ENCODE measurements around the gene FXYD2.

DNA sequence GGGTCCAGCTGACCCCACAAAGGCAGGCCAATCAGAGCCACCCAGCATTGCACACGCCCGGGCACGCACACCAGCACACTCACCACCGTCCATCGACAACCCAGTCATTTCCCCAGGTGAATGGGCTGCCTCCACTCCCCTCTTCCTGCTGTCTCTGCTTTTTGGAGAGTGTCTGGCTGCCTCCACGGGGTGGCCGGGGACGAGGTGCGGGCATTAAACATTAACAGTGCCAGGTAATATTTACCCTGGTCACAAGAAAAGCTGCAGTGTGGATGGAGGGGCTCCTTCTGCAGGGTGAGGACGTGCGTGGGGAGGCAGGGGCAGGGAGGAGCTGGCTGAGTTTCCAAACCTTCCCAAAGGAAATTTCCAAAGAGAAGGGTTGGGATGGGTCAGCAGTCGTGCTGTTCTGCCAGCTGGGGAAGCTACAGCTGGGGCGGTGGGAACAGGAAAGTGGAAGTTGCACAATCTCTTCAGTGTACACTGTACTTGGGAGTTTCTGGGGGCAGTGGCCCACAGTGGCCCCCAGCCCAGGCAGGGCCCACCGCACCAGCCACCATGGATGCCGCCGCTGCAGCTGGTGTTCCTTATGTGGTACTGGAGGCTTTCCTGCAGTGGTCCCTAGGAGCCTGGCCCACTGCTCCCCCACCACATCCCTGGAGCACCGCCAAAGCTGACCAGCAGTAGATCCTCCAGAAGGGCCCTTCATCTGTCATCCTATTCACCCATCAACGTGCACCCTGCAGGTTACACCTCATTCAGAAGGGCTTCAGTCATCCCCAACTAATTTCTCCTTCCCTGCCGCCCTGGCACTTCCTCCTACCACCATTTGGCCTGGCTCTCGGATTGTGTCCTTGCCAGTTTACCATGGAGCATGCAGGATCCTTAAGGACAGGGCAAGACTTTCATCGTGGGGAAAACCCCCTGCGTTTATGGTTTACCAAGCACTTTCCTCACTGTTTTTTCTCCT is at the start of gene FXYD2:
- no peak for TF ChIP-seq ZNF510 (CRISPR knock-in tag; IDR thresholded peaks at IDR 0.05; ENCODE audit: low read depth)
- TF ChIP-seq, protein P1, sequence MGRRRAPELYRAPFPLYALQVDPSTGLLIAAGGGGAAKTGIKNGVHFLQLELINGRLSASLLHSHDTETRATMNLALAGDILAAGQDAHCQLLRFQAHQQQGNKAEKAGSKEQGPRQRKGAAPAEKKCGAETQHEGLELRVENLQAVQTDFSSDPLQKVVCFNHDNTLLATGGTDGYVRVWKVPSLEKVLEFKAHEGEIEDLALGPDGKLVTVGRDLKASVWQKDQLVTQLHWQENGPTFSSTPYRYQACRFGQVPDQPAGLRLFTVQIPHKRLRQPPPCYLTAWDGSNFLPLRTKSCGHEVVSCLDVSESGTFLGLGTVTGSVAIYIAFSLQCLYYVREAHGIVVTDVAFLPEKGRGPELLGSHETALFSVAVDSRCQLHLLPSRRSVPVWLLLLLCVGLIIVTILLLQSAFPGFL (CRISPR knock-in tag; IDR thresholded peaks at IDR 0.05), result no peak
- no peak for TF ChIP-seq YEATS2 (CRISPR knock-in tag; IDR thresholded peaks at IDR 0.05; ENCODE audit: borderline replicate concordance)
- TF ChIP-seq, protein P2, sequence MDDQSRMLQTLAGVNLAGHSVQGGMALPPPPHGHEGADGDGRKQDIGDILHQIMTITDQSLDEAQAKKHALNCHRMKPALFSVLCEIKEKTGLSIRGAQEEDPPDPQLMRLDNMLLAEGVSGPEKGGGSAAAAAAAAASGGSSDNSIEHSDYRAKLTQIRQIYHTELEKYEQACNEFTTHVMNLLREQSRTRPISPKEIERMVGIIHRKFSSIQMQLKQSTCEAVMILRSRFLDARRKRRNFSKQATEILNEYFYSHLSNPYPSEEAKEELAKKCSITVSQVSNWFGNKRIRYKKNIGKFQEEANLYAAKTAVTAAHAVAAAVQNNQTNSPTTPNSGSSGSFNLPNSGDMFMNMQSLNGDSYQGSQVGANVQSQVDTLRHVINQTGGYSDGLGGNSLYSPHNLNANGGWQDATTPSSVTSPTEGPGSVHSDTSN (CRISPR knock-in tag; IDR thresholded peaks at IDR 0.05; ENCODE audit: borderline replicate concordance), result no peak
- TF ChIP-seq PHF5A (CRISPR knock-in tag; IDR thresholded peaks at IDR 0.05; ENCODE audit: low read depth, unreplicated experiment), result no peak
- TF ChIP-seq, protein P3, sequence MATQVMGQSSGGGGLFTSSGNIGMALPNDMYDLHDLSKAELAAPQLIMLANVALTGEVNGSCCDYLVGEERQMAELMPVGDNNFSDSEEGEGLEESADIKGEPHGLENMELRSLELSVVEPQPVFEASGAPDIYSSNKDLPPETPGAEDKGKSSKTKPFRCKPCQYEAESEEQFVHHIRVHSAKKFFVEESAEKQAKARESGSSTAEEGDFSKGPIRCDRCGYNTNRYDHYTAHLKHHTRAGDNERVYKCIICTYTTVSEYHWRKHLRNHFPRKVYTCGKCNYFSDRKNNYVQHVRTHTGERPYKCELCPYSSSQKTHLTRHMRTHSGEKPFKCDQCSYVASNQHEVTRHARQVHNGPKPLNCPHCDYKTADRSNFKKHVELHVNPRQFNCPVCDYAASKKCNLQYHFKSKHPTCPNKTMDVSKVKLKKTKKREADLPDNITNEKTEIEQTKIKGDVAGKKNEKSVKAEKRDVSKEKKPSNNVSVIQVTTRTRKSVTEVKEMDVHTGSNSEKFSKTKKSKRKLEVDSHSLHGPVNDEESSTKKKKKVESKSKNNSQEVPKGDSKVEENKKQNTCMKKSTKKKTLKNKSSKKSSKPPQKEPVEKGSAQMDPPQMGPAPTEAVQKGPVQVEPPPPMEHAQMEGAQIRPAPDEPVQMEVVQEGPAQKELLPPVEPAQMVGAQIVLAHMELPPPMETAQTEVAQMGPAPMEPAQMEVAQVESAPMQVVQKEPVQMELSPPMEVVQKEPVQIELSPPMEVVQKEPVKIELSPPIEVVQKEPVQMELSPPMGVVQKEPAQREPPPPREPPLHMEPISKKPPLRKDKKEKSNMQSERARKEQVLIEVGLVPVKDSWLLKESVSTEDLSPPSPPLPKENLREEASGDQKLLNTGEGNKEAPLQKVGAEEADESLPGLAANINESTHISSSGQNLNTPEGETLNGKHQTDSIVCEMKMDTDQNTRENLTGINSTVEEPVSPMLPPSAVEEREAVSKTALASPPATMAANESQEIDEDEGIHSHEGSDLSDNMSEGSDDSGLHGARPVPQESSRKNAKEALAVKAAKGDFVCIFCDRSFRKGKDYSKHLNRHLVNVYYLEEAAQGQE (IDR thresholded peaks at IDR 0.05; ENCODE audit: borderline replicate concordance in 1 of 2, low read depth in 1 of 2, low read length in 2 of 2), result no peak
- TF ChIP-seq, protein P4, sequence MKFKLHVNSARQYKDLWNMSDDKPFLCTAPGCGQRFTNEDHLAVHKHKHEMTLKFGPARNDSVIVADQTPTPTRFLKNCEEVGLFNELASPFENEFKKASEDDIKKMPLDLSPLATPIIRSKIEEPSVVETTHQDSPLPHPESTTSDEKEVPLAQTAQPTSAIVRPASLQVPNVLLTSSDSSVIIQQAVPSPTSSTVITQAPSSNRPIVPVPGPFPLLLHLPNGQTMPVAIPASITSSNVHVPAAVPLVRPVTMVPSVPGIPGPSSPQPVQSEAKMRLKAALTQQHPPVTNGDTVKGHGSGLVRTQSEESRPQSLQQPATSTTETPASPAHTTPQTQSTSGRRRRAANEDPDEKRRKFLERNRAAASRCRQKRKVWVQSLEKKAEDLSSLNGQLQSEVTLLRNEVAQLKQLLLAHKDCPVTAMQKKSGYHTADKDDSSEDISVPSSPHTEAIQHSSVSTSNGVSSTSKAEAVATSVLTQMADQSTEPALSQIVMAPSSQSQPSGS (CRISPR knock-in tag; IDR thresholded peaks at IDR 0.05), result no peak

All from HepG2 (cell line).